HEK293 (cell line): ENCODE results near the gene SPAST.

Experiments
- CTCF ChIA-PET: fragments of 350-600 bp; formaldehyde crosslinking; extraction: SDS; loops from one replicate; lab custom pipeline; 2021; ENCODE audit warnings: antibody characterized with exemption; lab: Yijun Ruan, JAX
- POLR2A ChIA-PET: fragments of 300-600 bp; formaldehyde crosslinking; extraction: SDS; loops from one replicate; lab custom pipeline; 2020; ENCODE audit warnings: antibody characterized with exemption, inconsistent platforms; lab: Yijun Ruan, JAX
- H3K27ac ChIP-seq: fragments of 200-500 bp; sonication (Bioruptor generic); 2 replicates; pipeline ENCODE4 v1.5.1; 2014; ENCODE audit warnings: low read depth, low read length, control low read depth, inconsistent platforms; ENCODE audit errors: extremely low read depth
- H3K36me3 ChIP-seq, 2 experiments: fragments of 200-500 bp in 1 of 2; sonication (Bioruptor generic) in 1 of 2; 1 replicate in 1 of 2; 2 replicates in 1 of 2; pipeline ENCODE4 v1.5.1; 2014 to 2017; ENCODE audit warnings: inconsistent platforms in 2 of 2, low read length in 2 of 2; ENCODE audit not compliant: control insufficient read depth in 2 of 2, insufficient read depth in 1 of 2
- H3K4me1 ChIP-seq: fragments of 200-500 bp; sonication (Bioruptor generic); 2 replicates; pipeline ENCODE4 v1.5.1; 2014; ENCODE audit warnings: mild to moderate bottlenecking, low read length, inconsistent platforms; ENCODE audit not compliant: control insufficient read depth, insufficient read depth
- H3K4me3 ChIP-seq: 2 replicates; pipeline ENCODE4 v1.5.1; 2011; ENCODE audit warnings: low read depth, mild to moderate bottlenecking, control low read depth, low read length, moderate library complexity
- H3K9me3 ChIP-seq: fragments of 200-500 bp; sonication (Bioruptor generic); 2 replicates; pipeline ENCODE4 v1.5.1; 2014; ENCODE audit warnings: low read depth, low read length, inconsistent platforms; ENCODE audit not compliant: control insufficient read depth, insufficient read depth
- GLIS2 ChIP-seq: fragments of 450-650 bp; formaldehyde crosslinking; IDR thresholded peaks from 2 replicates; pipeline ENCODE4 v1.5.1; 2016; ENCODE audit warnings: missing biosample characterization, missing genetic modification characterization
- HOXD13 ChIP-seq: sonication (generic); formaldehyde crosslinking; IDR thresholded peaks from 2 replicates; pipeline ENCODE4 v1.8.0; 2022; ENCODE audit warnings: missing genetic modification reagents, borderline replicate concordance
- IKZF3 ChIP-seq: fragments of 450-650 bp; IDR thresholded peaks from 2 replicates; pipeline ENCODE4 v1.5.0; 2018; ENCODE audit warnings: missing biosample characterization, mild to moderate bottlenecking, missing genetic modification characterization, moderate library complexity
- KLF8 ChIP-seq: fragments of 450-650 bp; formaldehyde crosslinking; IDR thresholded peaks from 2 replicates; pipeline ENCODE4 v1.5.1; 2016; ENCODE audit warnings: missing biosample characterization, missing genetic modification characterization
- KLF9 ChIP-seq: fragments of 450-650 bp; formaldehyde crosslinking; IDR thresholded peaks from 2 replicates; pipeline ENCODE4 v1.5.1; 2016; ENCODE audit warnings: missing biosample characterization, missing genetic modification characterization, low read depth
- OVOL3 ChIP-seq: fragments of 450-650 bp; formaldehyde crosslinking; IDR thresholded peaks from 2 replicates; pipeline ENCODE4 v1.5.1; 2016; ENCODE audit warnings: missing biosample characterization, missing genetic modification characterization
- SCRT2 ChIP-seq: fragments of 450-650 bp; formaldehyde crosslinking; IDR thresholded peaks from 2 replicates; pipeline ENCODE4 v1.5.1; 2016; ENCODE audit warnings: missing biosample characterization, missing genetic modification characterization
- ZBTB1 ChIP-seq: fragments of 450-650 bp; formaldehyde crosslinking; IDR thresholded peaks from 2 replicates; pipeline ENCODE4 v1.5.1; 2016; ENCODE audit warnings: missing biosample characterization, missing genetic modification characterization
- ZBTB20 ChIP-seq: fragments of 450-650 bp; formaldehyde crosslinking; IDR thresholded peaks from 2 replicates; pipeline ENCODE4 v1.5.1; 2016; ENCODE audit warnings: missing biosample characterization, missing genetic modification characterization
- ZBTB8A ChIP-seq: fragments of 450-650 bp; formaldehyde crosslinking; IDR thresholded peaks from 2 replicates; pipeline ENCODE4 v1.5.1; 2016; ENCODE audit warnings: missing biosample characterization, missing genetic modification characterization
- ZFP69B ChIP-seq: fragments of 450-650 bp; formaldehyde crosslinking; IDR thresholded peaks from 2 replicates; pipeline ENCODE4 v1.5.1; 2016; ENCODE audit warnings: missing biosample characterization, missing genetic modification characterization
- ZNF121 ChIP-seq: fragments of 450-650 bp; formaldehyde crosslinking; IDR thresholded peaks from 2 replicates; pipeline ENCODE4 v1.5.1; 2016; ENCODE audit warnings: missing biosample characterization, missing genetic modification characterization
- ZNF132 ChIP-seq: fragments of 450-650 bp; formaldehyde crosslinking; IDR thresholded peaks from 2 replicates; pipeline ENCODE4 v1.5.1; 2017; ENCODE audit warnings: missing biosample characterization, missing genetic modification characterization, borderline replicate concordance
- ZNF16 ChIP-seq: fragments of 450-650 bp; formaldehyde crosslinking; IDR thresholded peaks from 2 replicates; pipeline ENCODE4 v1.5.1; 2016; ENCODE audit warnings: low read depth, missing biosample characterization, missing genetic modification characterization
- ZNF354C ChIP-seq: fragments of 450-650 bp; formaldehyde crosslinking; IDR thresholded peaks from 2 replicates; pipeline ENCODE4 v1.5.1; 2016; ENCODE audit warnings: missing biosample characterization, missing genetic modification characterization, low read depth, borderline replicate concordance
- ZNF560 ChIP-seq: fragments of 450-650 bp; formaldehyde crosslinking; IDR thresholded peaks from 2 replicates; pipeline ENCODE4 v1.5.1; 2017; ENCODE audit warnings: missing biosample characterization, missing genetic modification characterization, borderline replicate concordance
- ZNF596 ChIP-seq: fragments of 450-650 bp; IDR thresholded peaks from 2 replicates; pipeline ENCODE4 v1.5.0; 2018; ENCODE audit warnings: missing biosample characterization, mild to moderate bottlenecking, missing genetic modification characterization, moderate library complexity
- ZNF610 ChIP-seq: fragments of 450-650 bp; formaldehyde crosslinking; IDR thresholded peaks from 2 replicates; pipeline ENCODE4 v1.5.1; 2016; ENCODE audit warnings: missing biosample characterization, missing genetic modification characterization, borderline replicate concordance
- ZNF626 ChIP-seq: fragments of 450-650 bp; sonication (Bioruptor Pico); formaldehyde crosslinking; IDR thresholded peaks from 2 replicates; pipeline ENCODE4 v1.5.1; 2018; ENCODE audit warnings: missing biosample characterization, missing genetic modification characterization, inconsistent platforms
- ZNF629 ChIP-seq: fragments of 450-650 bp; formaldehyde crosslinking; IDR thresholded peaks from 2 replicates; pipeline ENCODE4 v1.5.1; 2017; ENCODE audit warnings: missing biosample characterization, missing genetic modification characterization
- ZNF664 ChIP-seq: fragments of 450-650 bp; formaldehyde crosslinking; IDR thresholded peaks from 2 replicates; pipeline ENCODE4 v1.5.1; 2016; ENCODE audit warnings: missing biosample characterization, missing genetic modification characterization
- ZNF707 ChIP-seq: fragments of 450-650 bp; formaldehyde crosslinking; IDR thresholded peaks from 2 replicates; pipeline ENCODE4 v1.5.1; 2016; ENCODE audit warnings: missing biosample characterization, missing genetic modification characterization
- ZNF76 ChIP-seq: fragments of 450-650 bp; formaldehyde crosslinking; IDR thresholded peaks from 2 replicates; pipeline ENCODE4; 2016; ENCODE audit warnings: low read depth, missing biosample characterization, missing genetic modification characterization, borderline replicate concordance
- ZNF792 ChIP-seq: fragments of 450-650 bp; formaldehyde crosslinking; IDR thresholded peaks from 2 replicates; pipeline ENCODE4 v1.5.1; 2016; ENCODE audit warnings: missing biosample characterization, missing genetic modification characterization
- TF ChIP-seq, protein P1 (sequence below): IDR thresholded peaks from 2 replicates; pipeline ENCODE4 v1.6.1; 2011; ENCODE audit warnings: mild to moderate bottlenecking, low read depth, low read length, borderline replicate concordance
- TF ChIP-seq, protein P2 (sequence below): fragments of 450-650 bp; formaldehyde crosslinking; IDR thresholded peaks from 2 replicates; pipeline ENCODE4 v1.5.1; 2016; ENCODE audit warnings: missing biosample characterization, missing genetic modification characterization, low read depth
- TF ChIP-seq, protein P3 (sequence below): fragments of 450-650 bp; formaldehyde crosslinking; IDR thresholded peaks from 2 replicates; pipeline ENCODE4 v1.5.1; 2016; ENCODE audit warnings: missing biosample characterization, missing genetic modification characterization
- TF ChIP-seq, protein P4 (sequence below): fragments of 450-650 bp; formaldehyde crosslinking; IDR thresholded peaks from 2 replicates; pipeline ENCODE4 v1.5.1; 2017; ENCODE audit warnings: missing biosample characterization, missing genetic modification characterization
- TF ChIP-seq, protein P5 (sequence below): fragments of 450-650 bp; formaldehyde crosslinking; IDR thresholded peaks from 2 replicates; pipeline ENCODE4 v1.5.1; 2016; ENCODE audit warnings: missing biosample characterization, missing genetic modification characterization

The SPAST gene

DNA sequence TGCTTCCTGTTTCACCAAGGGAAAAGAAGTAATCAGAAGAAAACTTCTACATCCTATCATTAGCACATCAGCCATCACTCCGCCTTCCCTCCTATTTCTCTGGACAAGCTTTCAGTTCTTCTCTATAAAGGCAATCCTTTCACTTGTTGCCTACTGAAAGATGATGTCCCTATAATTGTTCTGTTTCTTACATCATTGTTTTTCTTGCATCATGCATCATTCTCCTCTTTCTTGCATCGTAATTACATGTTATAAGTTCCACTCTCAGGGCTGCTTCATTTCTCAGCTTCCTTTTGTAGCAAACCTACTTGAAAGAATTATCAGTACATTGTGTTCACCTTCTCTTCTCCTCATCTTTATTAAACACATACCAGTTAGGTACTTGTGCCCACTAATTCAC is 109.5 kb downstream of the SPAST start (continued):
- TF ChIP-seq ZBTB1 (tag by site-specific recombination) (no peak), ZFP69B (tag by site-specific recombination) (no peak), HOXD13 (CRISPR knock-in tag) (no peak), ZNF626 (no peak), IKZF3 (tag by site-specific recombination) (0 out of 2 replicates have a peak, but pooled peaks have one; percentile 31), ZNF560 (tag by site-specific recombination) (no peak), ZNF121 (tag by site-specific recombination) (no peak), OVOL3 (tag by site-specific recombination) (no peak), ZBTB20 (no peak), ZNF354C (tag by site-specific recombination) (no peak), ZNF792 (no peak), SCRT2 (peak; percentile 98), KLF8 (tag by site-specific recombination) (no peak), ZNF76 (tag by site-specific recombination) (no peak), ZBTB8A (tag by site-specific recombination) (no peak), ZNF610 (tag by site-specific recombination) (no peak), GLIS2 (tag by site-specific recombination) (no peak)
- TF ChIP-seq, protein P1, sequence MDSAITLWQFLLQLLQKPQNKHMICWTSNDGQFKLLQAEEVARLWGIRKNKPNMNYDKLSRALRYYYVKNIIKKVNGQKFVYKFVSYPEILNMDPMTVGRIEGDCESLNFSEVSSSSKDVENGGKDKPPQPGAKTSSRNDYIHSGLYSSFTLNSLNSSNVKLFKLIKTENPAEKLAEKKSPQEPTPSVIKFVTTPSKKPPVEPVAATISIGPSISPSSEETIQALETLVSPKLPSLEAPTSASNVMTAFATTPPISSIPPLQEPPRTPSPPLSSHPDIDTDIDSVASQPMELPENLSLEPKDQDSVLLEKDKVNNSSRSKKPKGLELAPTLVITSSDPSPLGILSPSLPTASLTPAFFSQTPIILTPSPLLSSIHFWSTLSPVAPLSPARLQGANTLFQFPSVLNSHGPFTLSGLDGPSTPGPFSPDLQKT, result no peak
- TF ChIP-seq, protein P2, sequence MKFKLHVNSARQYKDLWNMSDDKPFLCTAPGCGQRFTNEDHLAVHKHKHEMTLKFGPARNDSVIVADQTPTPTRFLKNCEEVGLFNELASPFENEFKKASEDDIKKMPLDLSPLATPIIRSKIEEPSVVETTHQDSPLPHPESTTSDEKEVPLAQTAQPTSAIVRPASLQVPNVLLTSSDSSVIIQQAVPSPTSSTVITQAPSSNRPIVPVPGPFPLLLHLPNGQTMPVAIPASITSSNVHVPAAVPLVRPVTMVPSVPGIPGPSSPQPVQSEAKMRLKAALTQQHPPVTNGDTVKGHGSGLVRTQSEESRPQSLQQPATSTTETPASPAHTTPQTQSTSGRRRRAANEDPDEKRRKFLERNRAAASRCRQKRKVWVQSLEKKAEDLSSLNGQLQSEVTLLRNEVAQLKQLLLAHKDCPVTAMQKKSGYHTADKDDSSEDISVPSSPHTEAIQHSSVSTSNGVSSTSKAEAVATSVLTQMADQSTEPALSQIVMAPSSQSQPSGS (tag by site-specific recombination), result peak; percentile 80
- TF ChIP-seq, protein P3, sequence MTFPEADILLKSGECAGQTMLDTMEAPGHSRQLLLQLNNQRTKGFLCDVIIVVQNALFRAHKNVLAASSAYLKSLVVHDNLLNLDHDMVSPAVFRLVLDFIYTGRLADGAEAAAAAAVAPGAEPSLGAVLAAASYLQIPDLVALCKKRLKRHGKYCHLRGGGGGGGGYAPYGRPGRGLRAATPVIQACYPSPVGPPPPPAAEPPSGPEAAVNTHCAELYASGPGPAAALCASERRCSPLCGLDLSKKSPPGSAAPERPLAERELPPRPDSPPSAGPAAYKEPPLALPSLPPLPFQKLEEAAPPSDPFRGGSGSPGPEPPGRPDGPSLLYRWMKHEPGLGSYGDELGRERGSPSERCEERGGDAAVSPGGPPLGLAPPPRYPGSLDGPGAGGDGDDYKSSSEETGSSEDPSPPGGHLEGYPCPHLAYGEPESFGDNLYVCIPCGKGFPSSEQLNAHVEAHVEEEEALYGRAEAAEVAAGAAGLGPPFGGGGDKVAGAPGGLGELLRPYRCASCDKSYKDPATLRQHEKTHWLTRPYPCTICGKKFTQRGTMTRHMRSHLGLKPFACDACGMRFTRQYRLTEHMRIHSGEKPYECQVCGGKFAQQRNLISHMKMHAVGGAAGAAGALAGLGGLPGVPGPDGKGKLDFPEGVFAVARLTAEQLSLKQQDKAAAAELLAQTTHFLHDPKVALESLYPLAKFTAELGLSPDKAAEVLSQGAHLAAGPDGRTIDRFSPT (tag by site-specific recombination), result no peak
- TF ChIP-seq, protein P4, sequence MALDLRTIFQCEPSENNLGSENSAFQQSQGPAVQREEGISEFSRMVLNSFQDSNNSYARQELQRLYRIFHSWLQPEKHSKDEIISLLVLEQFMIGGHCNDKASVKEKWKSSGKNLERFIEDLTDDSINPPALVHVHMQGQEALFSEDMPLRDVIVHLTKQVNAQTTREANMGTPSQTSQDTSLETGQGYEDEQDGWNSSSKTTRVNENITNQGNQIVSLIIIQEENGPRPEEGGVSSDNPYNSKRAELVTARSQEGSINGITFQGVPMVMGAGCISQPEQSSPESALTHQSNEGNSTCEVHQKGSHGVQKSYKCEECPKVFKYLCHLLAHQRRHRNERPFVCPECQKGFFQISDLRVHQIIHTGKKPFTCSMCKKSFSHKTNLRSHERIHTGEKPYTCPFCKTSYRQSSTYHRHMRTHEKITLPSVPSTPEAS (tag by site-specific recombination), result 0 out of 2 replicates have a peak, but pooled peaks have one; percentile 12

DNA sequence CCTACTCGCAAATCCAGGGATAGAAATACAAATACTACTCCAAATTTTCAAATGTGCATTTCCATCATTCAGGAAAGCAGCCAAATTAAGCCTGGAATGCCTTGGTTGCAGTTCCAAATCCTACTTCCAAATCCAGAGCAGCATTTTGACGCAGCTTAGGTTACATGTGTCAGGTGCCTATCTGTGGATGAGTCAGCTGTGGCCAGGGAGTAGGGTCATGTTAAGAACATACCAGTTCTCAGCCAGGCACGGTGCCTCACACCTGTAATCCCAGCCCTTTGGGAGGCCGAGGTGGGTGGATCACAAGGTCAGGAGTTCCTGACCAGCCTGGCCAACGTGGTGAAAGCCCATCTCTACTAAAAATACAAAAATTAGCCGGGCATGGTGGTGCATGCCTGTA is 119.3 kb downstream of the SPAST start:
- no peaks in the 10 kb centered on the region for H3K9me3 ChIP-seq
- H3K27ac ChIP-seq, result no peak overlapping the region
- TF ChIP-seq ZNF664 (tag by site-specific recombination) (no peak), KLF9 (tag by site-specific recombination) (no peak), ZNF121 (tag by site-specific recombination) (no peak), ZNF596 (tag by site-specific recombination) (no peak), ZNF707 (tag by site-specific recombination) (no peak), ZNF629 (no peak), ZNF132 (tag by site-specific recombination) (no peak), ZNF626 (no peak), ZNF16 (tag by site-specific recombination) (no peak), ZNF354C (tag by site-specific recombination) (no peak)
- TF ChIP-seq, protein P5, sequence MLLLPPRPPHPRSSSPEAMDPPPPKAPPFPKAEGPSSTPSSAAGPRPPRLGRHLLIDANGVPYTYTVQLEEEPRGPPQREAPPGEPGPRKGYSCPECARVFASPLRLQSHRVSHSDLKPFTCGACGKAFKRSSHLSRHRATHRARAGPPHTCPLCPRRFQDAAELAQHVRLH (tag by site-specific recombination), result no peak
- POLR2A ChIA-PET, result no interaction called here
- no peak overlapping the region for H3K4me3 ChIP-seq
- no peaks in the 10 kb centered on the region for H3K4me1 ChIP-seq
- CTCF ChIA-PET, result no interaction called here
- H3K36me3 ChIP-seq, result peaks cover 27 to 49% of the 10 kb centered on the region in 2 experiments; a peak in 2 of 3 replicates
